ENCODE data around the gene RSRC1.
A peak's percentile ranks its signal among the peaks of the same experiment; 100 is the strongest.
"Not testable (repeated sequence)": the region's sequence is repeated elsewhere in the genome, so short reads cannot be mapped to it uniquely, and the experiment has no call there.

The RSRC1 gene

GRCh38 chr3:158404131-158404718 is 294.3 kb downstream of the RSRC1 start:
- no peak for DNase-seq (ENCODE audit: low spot score)

- DNase-seq (ENCODE audit: low spot score) = no peak
Measured at GRCh38 chr3:158405507-158405906, 295.6 kb downstream of the RSRC1 start.

GRCh38 chr3:158407844-158408517 is 298.1 kb downstream of the RSRC1 start:
- DNase-seq (ENCODE audit: low spot score) = no peak

GRCh38 chr3:158408518-158408897 is 298.6 kb downstream of the RSRC1 start:
- not testable (repeated sequence) for DNase-seq (ENCODE audit: low spot score)

- no peak for DNase-seq (ENCODE audit: low spot score)
Measured at GRCh38 chr3:158418035-158418434, 308.1 kb downstream of the RSRC1 start.

- no peak for DNase-seq (ENCODE audit: low spot score)
Measured at GRCh38 chr3:158419820-158420653, 310.1 kb downstream of the RSRC1 start.

- DNase-seq (ENCODE audit: low spot score) = no peak
Measured at GRCh38 chr3:158420654-158421396, 310.9 kb downstream of the RSRC1 start.

GRCh38 chr3:158430448-158430847 is 320.6 kb downstream of the RSRC1 start:
- no peak for DNase-seq (ENCODE audit: low spot score)

GRCh38 chr3:158430968-158431367 is 321.1 kb downstream of the RSRC1 start:
- DNase-seq (ENCODE audit: low spot score) = no peak

GRCh38 chr3:158431829-158432228 is 321.9 kb downstream of the RSRC1 start:
- no peak for DNase-seq (ENCODE audit: low spot score)

- peak; percentile 0 for DNase-seq (ENCODE audit: low spot score)
Measured at GRCh38 chr3:158434412-158435038, 324.6 kb downstream of the RSRC1 start.

GRCh38 chr3:158443632-158444031 is 333.7 kb downstream of the RSRC1 start:
- DNase-seq (ENCODE audit: low spot score) = no peak

GRCh38 chr3:158447408-158447807 is 337.5 kb downstream of the RSRC1 start:
- DNase-seq (ENCODE audit: low spot score) = no peak

GRCh38 chr3:158451405-158452055 is 341.6 kb downstream of the RSRC1 start:
- no peak for DNase-seq (ENCODE audit: low spot score)

GRCh38 chr3:158452334-158452733 is 342.4 kb downstream of the RSRC1 start:
- DNase-seq (ENCODE audit: low spot score) = no peak

- DNase-seq (ENCODE audit: low spot score) = no peak
Measured at GRCh38 chr3:158453004-158453403, 343.1 kb downstream of the RSRC1 start.

GRCh38 chr3:158453865-158454264 is 344.0 kb downstream of the RSRC1 start:
- no peak for DNase-seq (ENCODE audit: low spot score)

- no peak for DNase-seq (ENCODE audit: low spot score)
Measured at GRCh38 chr3:158455406-158455805, 345.5 kb downstream of the RSRC1 start.

GRCh38 chr3:158456114-158456513 is 346.2 kb downstream of the RSRC1 start:
- no peak for DNase-seq (ENCODE audit: low spot score)

- DNase-seq (ENCODE audit: low spot score) = no peak
Measured at GRCh38 chr3:158458464-158458863, 348.6 kb downstream of the RSRC1 start.

GRCh38 chr3:158460926-158461325 is 351.0 kb downstream of the RSRC1 start:
- DNase-seq (ENCODE audit: low spot score) = no peak
